Endometrium (tissue), 2 donors: ENCODE results near the gene RETSAT.
"Not testable (repeated sequence)": the region's sequence is repeated elsewhere in the genome, so short reads cannot be mapped to it uniquely, and the experiment has no call there.

ENCODE experiments used
- FAIRE-seq: peaks from 2 replicates; lab custom pipeline; 2012; peaks lifted over from hg19 to GRCh38; lab: Jason Lieb, UNC
- donor health status: control.
- donor health status: control.

Gene RETSAT

GRCh38 chr2:85354286-85355072 lies at the start of gene RETSAT, which contains the start of gene ELMOD3:
TSS of gene RETSAT (minus strand) at chr2:85354528. CDS start at chr2:85354507, 21 bp downstream.
TSS of gene ELMOD3 (plus strand) at chr2:85354769. CDS start at chr2:85357199, 2,430 bp downstream.
- FAIRE-seq, result peak; percentile 92

- no peak for FAIRE-seq
These were observed 47.5 kb upstream of the RETSAT start for GRCh38 chr2:85401844-85402243.

- no peak for FAIRE-seq
These were observed 47.1 kb upstream of the RETSAT start for GRCh38 chr2:85401464-85401805.

GRCh38 chr2:85400541-85401463 lies 46.5 kb upstream of the RETSAT start:
- no peak for FAIRE-seq

- no peak for FAIRE-seq
These were observed 45.7 kb upstream of the RETSAT start for GRCh38 chr2:85400023-85400422.

- FAIRE-seq, result no peak
These were observed 44.8 kb upstream of the RETSAT start for GRCh38 chr2:85399183-85399455.

- no peak for FAIRE-seq
These were observed 44.3 kb upstream of the RETSAT start for GRCh38 chr2:85398426-85399182.

- FAIRE-seq, result no peak
These were observed 43.6 kb upstream of the RETSAT start for GRCh38 chr2:85397925-85398331.

- no peak for FAIRE-seq
These were observed 42.5 kb upstream of the RETSAT start for GRCh38 chr2:85396531-85397470.

- FAIRE-seq, result no peak
These were observed 41.7 kb upstream of the RETSAT start for GRCh38 chr2:85395912-85396475.

GRCh38 chr2:85394976-85395375 lies 40.6 kb upstream of the RETSAT start:
- FAIRE-seq, result no peak

- FAIRE-seq, result no peak
These were observed 39.9 kb upstream of the RETSAT start for GRCh38 chr2:85394261-85394681.

GRCh38 chr2:85393836-85394235 lies 39.5 kb upstream of the RETSAT start:
- no peak for FAIRE-seq

GRCh38 chr2:85390941-85391669 lies 36.8 kb upstream of the RETSAT start:
- no peak for FAIRE-seq

GRCh38 chr2:85388878-85389538 lies 34.7 kb upstream of the RETSAT start:
- FAIRE-seq, result no peak

GRCh38 chr2:85387754-85388153 lies 33.4 kb upstream of the RETSAT start:
- no peak for FAIRE-seq

GRCh38 chr2:85385746-85386145 lies 31.4 kb upstream of the RETSAT start:
- FAIRE-seq, result no peak

- no peak for FAIRE-seq
These were observed 29.5 kb upstream of the RETSAT start for GRCh38 chr2:85383850-85384249.

GRCh38 chr2:85383151-85383550 lies 28.8 kb upstream of the RETSAT start:
- FAIRE-seq, result not testable (repeated sequence)

GRCh38 chr2:85380048-85380447 lies 25.7 kb upstream of the RETSAT start:
- no peak for FAIRE-seq
